ENCODE results near the gene DLEU7. TPM values are rescaled to one million over a fixed set of nuclear protein-coding genes. Genes with fewer than 3 reads are reported as not detected.

Gene DLEU7
- total RNA-seq, 1 donor from 2014 or later: not detected

DNA sequence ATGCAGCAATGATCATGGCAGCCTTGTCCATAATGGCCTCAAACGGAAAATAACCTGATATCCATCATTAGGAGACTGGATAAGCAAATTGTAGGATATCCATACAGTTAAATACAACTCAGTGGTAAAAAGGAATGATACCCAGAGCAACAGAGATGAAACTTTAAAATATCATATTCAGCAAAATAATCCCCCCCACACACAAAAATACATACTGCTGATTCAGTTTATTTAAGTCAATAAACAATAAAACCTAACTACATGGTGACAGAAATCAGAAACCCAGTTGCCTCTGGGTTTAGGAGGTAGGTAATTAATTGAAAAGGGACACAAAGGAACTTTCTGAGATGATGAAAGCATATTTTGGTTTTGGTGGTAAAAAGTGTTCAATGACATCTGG lies 27.9 kb upstream of the DLEU7 start:
- no peaks in the 10 kb centered on the region for H3K27me3 ChIP-seq (ENCODE audit: control insufficient read depth, insufficient read depth, low read length)
- no peaks in the 10 kb centered on the region for H3K36me3 ChIP-seq (ENCODE audit: control insufficient read depth, insufficient read depth, low read length)
- TF ChIP-seq, protein P1, sequence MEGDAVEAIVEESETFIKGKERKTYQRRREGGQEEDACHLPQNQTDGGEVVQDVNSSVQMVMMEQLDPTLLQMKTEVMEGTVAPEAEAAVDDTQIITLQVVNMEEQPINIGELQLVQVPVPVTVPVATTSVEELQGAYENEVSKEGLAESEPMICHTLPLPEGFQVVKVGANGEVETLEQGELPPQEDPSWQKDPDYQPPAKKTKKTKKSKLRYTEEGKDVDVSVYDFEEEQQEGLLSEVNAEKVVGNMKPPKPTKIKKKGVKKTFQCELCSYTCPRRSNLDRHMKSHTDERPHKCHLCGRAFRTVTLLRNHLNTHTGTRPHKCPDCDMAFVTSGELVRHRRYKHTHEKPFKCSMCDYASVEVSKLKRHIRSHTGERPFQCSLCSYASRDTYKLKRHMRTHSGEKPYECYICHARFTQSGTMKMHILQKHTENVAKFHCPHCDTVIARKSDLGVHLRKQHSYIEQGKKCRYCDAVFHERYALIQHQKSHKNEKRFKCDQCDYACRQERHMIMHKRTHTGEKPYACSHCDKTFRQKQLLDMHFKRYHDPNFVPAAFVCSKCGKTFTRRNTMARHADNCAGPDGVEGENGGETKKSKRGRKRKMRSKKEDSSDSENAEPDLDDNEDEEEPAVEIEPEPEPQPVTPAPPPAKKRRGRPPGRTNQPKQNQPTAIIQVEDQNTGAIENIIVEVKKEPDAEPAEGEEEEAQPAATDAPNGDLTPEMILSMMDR (IDR thresholded peaks at IDR 0.05; ENCODE audit: insufficient read depth, low read length, poor library complexity, severe bottlenecking): no peak
- H3K4me3 ChIP-seq (ENCODE audit: low read depth, low read length): no peak overlapping the region
- DNase-seq (ENCODE audit: low read depth): no peak

DNA sequence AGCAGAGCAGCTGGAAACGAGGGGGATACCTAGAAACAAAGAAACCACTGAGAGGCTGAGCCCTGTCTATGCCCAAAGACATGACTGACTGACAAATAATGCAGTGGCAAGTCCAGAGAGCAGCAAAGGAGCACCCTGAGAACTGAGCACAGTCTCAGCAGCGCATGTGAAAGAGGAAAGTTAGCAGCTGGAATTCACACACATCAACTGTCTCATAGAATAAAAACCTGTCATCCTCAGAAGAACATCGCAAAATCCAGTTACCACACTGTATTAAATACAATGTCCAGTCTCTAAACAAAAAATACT lies 24.1 kb upstream of the DLEU7 start:
- no peaks in the 10 kb centered on the region for H3K36me3 ChIP-seq (ENCODE audit: control insufficient read depth, insufficient read depth, low read length)
- no peaks in the 10 kb centered on the region for H3K27me3 ChIP-seq (ENCODE audit: control insufficient read depth, insufficient read depth, low read length)
- no peak overlapping the region for H3K4me3 ChIP-seq (ENCODE audit: low read depth, low read length)
- DNase-seq (ENCODE audit: low read depth): no peak
- TF ChIP-seq, protein P1 (IDR thresholded peaks at IDR 0.05; ENCODE audit: insufficient read depth, low read length, poor library complexity, severe bottlenecking): no peak

DNA sequence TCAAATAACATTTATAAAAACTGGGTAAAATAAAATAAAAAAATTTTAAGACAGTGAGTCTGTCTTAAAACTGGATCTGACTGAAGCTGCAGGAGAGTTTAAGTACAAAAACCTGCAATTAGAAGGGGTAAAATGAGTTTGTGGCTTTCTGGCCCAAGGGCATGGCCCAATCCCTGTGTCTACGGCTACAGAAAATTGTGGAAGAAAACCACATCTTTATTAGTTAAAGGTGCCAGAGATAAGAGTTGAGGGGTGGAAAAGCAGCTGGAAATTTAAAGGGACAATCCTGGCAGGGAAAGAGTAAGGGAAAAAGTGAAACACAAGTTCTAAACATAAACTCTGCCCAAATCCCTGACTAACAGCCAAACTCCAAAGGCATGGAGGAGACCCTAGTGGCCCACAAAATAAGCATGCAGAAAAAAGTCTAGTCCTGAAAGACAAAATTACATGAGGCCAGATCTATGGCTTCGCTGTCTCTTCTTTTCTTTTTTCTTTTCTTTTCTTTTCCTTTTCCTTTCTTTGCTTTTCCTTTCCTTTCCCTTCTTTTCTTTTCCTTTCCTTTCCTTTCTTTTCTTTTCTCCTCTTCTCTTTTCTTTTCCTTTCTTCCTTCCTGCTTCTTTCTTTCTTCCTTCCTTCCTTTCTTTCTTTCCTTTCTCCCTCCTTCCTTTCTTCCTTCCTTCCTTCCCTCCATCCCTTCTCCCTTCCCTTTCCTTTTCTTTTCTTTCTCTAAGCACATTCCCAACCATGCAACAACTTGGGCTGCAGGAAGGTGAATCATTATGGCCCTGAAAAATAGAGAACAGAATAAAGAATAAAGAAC lies 23.5 kb upstream of the DLEU7 start:
- Histone ChIP-seq H3K36me3 (ENCODE audit: control insufficient read depth, insufficient read depth, low read length) (no peaks in the 10 kb centered on the region), H3K4me3 (ENCODE audit: low read depth, low read length) (no peak overlapping the region), H3K27me3 (ENCODE audit: control insufficient read depth, insufficient read depth, low read length) (no peaks in the 10 kb centered on the region)
- TF ChIP-seq, protein P1 (IDR thresholded peaks at IDR 0.05; ENCODE audit: insufficient read depth, low read length, poor library complexity, severe bottlenecking): no peak
- DNase-seq (ENCODE audit: low read depth): no peak

DNA sequence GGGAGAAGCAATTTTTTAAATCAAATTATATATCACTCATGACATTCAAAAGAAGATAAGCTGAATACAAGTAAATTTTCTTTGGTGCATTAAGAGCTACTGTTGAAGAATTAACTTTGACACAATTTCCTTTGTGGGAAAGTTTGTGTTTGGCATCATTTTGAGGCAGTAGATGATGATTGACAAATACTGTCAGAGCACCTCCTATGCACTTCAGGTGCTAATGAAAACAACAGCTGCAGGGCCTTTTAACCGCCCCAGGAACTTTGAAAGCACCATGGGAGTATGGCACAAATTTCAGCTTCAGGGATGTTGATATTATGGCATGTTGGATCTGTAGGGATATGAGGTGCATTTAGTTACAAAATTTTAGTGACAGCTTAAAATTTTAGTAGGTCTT lies 21.0 kb upstream of the DLEU7 start:
- Histone ChIP-seq H3K4me3 (ENCODE audit: low read depth, low read length) (no peak overlapping the region), H3K36me3 (ENCODE audit: control insufficient read depth, insufficient read depth, low read length) (no peaks in the 10 kb centered on the region), H3K27me3 (ENCODE audit: control insufficient read depth, insufficient read depth, low read length) (no peaks in the 10 kb centered on the region)
- DNase-seq (ENCODE audit: low read depth): no peak
- TF ChIP-seq, protein P1 (IDR thresholded peaks at IDR 0.05; ENCODE audit: insufficient read depth, low read length, poor library complexity, severe bottlenecking): no peak

DNA sequence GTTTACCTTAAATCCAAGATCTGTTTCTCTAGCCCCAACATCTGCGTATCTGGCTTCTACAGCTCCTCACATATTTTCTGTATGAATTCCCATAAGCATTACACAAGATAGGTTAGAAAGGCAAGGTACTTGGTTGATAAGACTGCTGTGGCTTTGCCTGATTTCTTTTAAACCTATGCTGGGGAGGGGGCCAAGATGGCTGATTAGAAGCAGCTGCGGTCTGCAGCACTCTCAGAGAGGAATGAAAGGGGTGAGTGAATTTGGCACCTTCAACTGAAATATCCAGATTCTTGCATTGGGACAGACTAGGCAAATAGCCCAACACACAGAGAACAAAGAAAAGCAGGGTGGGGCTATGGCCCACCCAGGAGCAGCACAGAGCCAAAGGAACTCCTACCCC lies 12.2 kb upstream of the DLEU7 start:
- Histone ChIP-seq H3K27me3 (ENCODE audit: control insufficient read depth, insufficient read depth, low read length) (no peaks in the 10 kb centered on the region), H3K4me3 (ENCODE audit: low read depth, low read length) (no peak overlapping the region), H3K36me3 (ENCODE audit: control insufficient read depth, insufficient read depth, low read length) (no peaks in the 10 kb centered on the region)
- DNase-seq (ENCODE audit: low read depth): no peak
- TF ChIP-seq, protein P1 (IDR thresholded peaks at IDR 0.05; ENCODE audit: insufficient read depth, low read length, poor library complexity, severe bottlenecking): no peak

DNA sequence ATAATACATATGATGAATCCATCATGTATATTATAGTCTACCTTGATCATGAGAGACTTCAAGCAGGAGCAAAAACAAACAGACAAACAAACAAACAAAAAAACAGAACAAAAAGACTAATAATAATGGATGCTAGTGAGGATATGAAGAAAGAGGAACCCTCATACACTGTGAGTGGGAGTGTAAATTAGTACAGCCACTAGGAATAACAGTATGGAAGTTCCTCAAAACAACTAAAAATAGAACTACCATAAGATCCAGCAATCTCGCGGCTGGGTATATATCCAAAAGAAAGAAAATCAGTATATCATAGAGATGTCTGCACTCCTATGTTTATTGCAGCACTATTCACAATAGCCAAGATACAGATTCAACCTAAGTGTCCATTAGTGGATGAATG lies 7.0 kb upstream of the DLEU7 start:
- Histone ChIP-seq H3K27me3 (ENCODE audit: control insufficient read depth, insufficient read depth, low read length) (no peaks in the 10 kb centered on the region), H3K4me3 (ENCODE audit: low read depth, low read length) (no peak overlapping the region), H3K36me3 (ENCODE audit: control insufficient read depth, insufficient read depth, low read length) (no peaks in the 10 kb centered on the region)
- no peak for DNase-seq (ENCODE audit: low read depth)
- TF ChIP-seq, protein P1 (IDR thresholded peaks at IDR 0.05; ENCODE audit: insufficient read depth, low read length, poor library complexity, severe bottlenecking): no peak

Data from kidney epithelial cell (primary cell).